Ishikawa (cell line): ENCODE results near the gene ARID1B.

Source experiments
- CEBPB ChIP-seq: IDR thresholded peaks from 2 replicates; pipeline ENCODE4 v1.6.1; 2012
- CREB1 ChIP-seq: IDR thresholded peaks from 2 replicates; pipeline ENCODE4 v1.6.1; 2012; ENCODE audit warnings: low read depth
- EGR1 ChIP-seq: IDR thresholded peaks from 2 replicates; pipeline ENCODE4 v1.6.1; 2012
- EP300 ChIP-seq: IDR thresholded peaks from 2 replicates; pipeline ENCODE4 v1.6.1; 2012; ENCODE audit warnings: borderline replicate concordance
- FOXM1 ChIP-seq: IDR thresholded peaks from 2 replicates; pipeline ENCODE4 v1.6.1; 2012; ENCODE audit warnings: low read depth, borderline replicate concordance
- NFIC ChIP-seq: IDR thresholded peaks from 2 replicates; pipeline ENCODE4 v1.6.1; 2012
- RAD21 ChIP-seq: IDR thresholded peaks from 2 replicates; pipeline ENCODE4 v1.6.1; 2012; ENCODE audit warnings: low read depth
- TAF1 ChIP-seq: IDR thresholded peaks from 2 replicates; pipeline ENCODE4 v1.6.1; 2012; ENCODE audit warnings: low read depth, mild to moderate bottlenecking
- TCF12 ChIP-seq: IDR thresholded peaks from 2 replicates; pipeline ENCODE4 v1.6.1; 2012; ENCODE audit warnings: low read depth
- TEAD4 ChIP-seq: IDR thresholded peaks from 2 replicates; pipeline ENCODE4 v1.6.1; 2012
- USF1 ChIP-seq: IDR thresholded peaks from 2 replicates; pipeline ENCODE4 v1.6.1; 2012
- YY1 ChIP-seq: IDR thresholded peaks from 2 replicates; pipeline ENCODE4 v1.6.1; 2012; ENCODE audit warnings: low read depth
- ZBTB7A ChIP-seq: IDR thresholded peaks from 2 replicates; pipeline ENCODE4 v1.6.1; 2012; ENCODE audit warnings: low read depth
- TF ChIP-seq, protein P1 (sequence below): IDR thresholded peaks from 2 replicates; pipeline ENCODE4 v1.6.1; 2012; ENCODE audit warnings: low read depth, mild to moderate bottlenecking
- TF ChIP-seq, protein P2 (sequence below): IDR thresholded peaks from 2 replicates; pipeline ENCODE4 v1.6.1; 2012

Gene ARID1B

GRCh38 chr6:156905801-156906200, 128.6 kb downstream of the ARID1B start:
- TF ChIP-seq EGR1 (no peak), USF1 (no peak), ZBTB7A (no peak), CEBPB (no peak), EP300 (no peak), TCF12 (no peak), TEAD4 (no peak), NFIC (no peak), RAD21 (no peak), FOXM1 (no peak), CREB1 (no peak)
- TF ChIP-seq, protein P1, sequence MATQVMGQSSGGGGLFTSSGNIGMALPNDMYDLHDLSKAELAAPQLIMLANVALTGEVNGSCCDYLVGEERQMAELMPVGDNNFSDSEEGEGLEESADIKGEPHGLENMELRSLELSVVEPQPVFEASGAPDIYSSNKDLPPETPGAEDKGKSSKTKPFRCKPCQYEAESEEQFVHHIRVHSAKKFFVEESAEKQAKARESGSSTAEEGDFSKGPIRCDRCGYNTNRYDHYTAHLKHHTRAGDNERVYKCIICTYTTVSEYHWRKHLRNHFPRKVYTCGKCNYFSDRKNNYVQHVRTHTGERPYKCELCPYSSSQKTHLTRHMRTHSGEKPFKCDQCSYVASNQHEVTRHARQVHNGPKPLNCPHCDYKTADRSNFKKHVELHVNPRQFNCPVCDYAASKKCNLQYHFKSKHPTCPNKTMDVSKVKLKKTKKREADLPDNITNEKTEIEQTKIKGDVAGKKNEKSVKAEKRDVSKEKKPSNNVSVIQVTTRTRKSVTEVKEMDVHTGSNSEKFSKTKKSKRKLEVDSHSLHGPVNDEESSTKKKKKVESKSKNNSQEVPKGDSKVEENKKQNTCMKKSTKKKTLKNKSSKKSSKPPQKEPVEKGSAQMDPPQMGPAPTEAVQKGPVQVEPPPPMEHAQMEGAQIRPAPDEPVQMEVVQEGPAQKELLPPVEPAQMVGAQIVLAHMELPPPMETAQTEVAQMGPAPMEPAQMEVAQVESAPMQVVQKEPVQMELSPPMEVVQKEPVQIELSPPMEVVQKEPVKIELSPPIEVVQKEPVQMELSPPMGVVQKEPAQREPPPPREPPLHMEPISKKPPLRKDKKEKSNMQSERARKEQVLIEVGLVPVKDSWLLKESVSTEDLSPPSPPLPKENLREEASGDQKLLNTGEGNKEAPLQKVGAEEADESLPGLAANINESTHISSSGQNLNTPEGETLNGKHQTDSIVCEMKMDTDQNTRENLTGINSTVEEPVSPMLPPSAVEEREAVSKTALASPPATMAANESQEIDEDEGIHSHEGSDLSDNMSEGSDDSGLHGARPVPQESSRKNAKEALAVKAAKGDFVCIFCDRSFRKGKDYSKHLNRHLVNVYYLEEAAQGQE: no peak
- TF ChIP-seq, protein P2, sequence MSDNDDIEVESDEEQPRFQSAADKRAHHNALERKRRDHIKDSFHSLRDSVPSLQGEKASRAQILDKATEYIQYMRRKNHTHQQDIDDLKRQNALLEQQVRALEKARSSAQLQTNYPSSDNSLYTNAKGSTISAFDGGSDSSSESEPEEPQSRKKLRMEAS: no peak

GRCh38 chr6:156906451-156906850, 129.3 kb downstream of the ARID1B start:
- no peak for TF ChIP-seq CREB1

- no peak for TF ChIP-seq TAF1
- TF ChIP-seq TEAD4: no peak
- no peak for TF ChIP-seq NFIC
- TF ChIP-seq USF1: no peak
- TF ChIP-seq EP300: no peak
- TF ChIP-seq YY1: no peak
- TF ChIP-seq, protein P1: no peak
- TF ChIP-seq EGR1: no peak
- no peak for TF ChIP-seq RAD21
Observed at GRCh38 chr6:156909212-156910010, 132.2 kb downstream of the ARID1B start.

- TF ChIP-seq TAF1: no peak
- no peak for TF ChIP-seq ZBTB7A
- TF ChIP-seq USF1: no peak
- TF ChIP-seq CREB1: no peak
- no peak for TF ChIP-seq TEAD4
Observed at GRCh38 chr6:156910011-156910334, 132.8 kb downstream of the ARID1B start.

DNA sequence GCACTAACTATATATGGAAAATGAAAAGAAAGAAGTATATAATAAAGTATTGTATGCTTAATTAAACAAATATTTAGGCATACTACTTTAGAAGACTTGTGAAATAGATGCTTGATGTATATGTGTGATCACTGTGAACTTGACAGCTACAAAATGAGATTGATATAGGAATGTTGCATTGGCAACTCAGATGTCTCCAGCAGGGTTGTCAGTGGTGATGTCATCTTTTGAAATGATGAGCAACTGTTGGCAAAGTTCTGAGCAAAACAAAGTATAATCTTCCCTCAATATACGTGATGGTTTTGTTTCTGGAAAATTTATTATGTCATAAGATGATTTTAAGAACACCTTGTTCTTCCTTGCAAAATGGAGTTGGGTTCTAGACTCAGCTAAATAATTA, 133.8 kb downstream of the ARID1B start:
- TF ChIP-seq, protein P1: no peak
- TF ChIP-seq NFIC (no peak), TAF1 (no peak), RAD21 (no peak), ZBTB7A (no peak), EGR1 (no peak), TCF12 (no peak), TEAD4 (no peak), CEBPB (no peak), FOXM1 (no peak), USF1 (no peak), EP300 (no peak)
- TF ChIP-seq, protein P2: no peak
